ENCODE results near the gene KIF26A. TPM values are rescaled to one million over a fixed set of nuclear protein-coding genes. Genes with fewer than 3 reads are reported as not detected.

KIF26A gene
- total RNA-seq, 2 donors from 2014 or later: 1.6 to 13.9 TPM

- no peak for DNase-seq (ENCODE audit: low spot score)
- no peaks in the 10 kb centered on the region for H3K36me3 ChIP-seq
These were observed 36.0 kb upstream of the KIF26A start for GRCh38 chr14:104102282-104102914.

GRCh38 chr14:104103061-104103445 lies 35.3 kb upstream of the KIF26A start:
- WGBS: 87% methylated on average over 24 of the region's 26 CpGs
- Histone ChIP-seq H3K4me1 (replicated peaks) (peaks cover 3% of the 10 kb centered on the region), H3K9me3 (no peaks in the 10 kb centered on the region), H3K36me3 (no peaks in the 10 kb centered on the region), H3K27ac (no peak overlapping the region), H3K27me3 (replicated peaks; ENCODE audit: insufficient read depth) (no peaks in the 10 kb centered on the region), H3K4me3 (no peak overlapping the region)
- DNase-seq (ENCODE audit: low spot score): no peak
- TF ChIP-seq POLR2AphosphoS5 (IDR thresholded peaks at IDR 0.05) (no peak), POLR2A (IDR thresholded peaks at IDR 0.05) (no peak), CTCF (IDR thresholded peaks at IDR 0.05) (no peak)
- intact Hi-C loops (cut with DNase I): no loop called here

More at GRCh38 chr14:104102282-104102914, 36.0 kb upstream of the KIF26A start:
- intact Hi-C loops (cut with DNase I): no loop called here
- H3K9me3 ChIP-seq: no peaks in the 10 kb centered on the region
- H3K27ac ChIP-seq: no peak overlapping the region
- no peak overlapping the region for H3K4me3 ChIP-seq
- 89% methylated on average over 16 of the region's 16 CpGs for WGBS
- TF ChIP-seq POLR2A (IDR thresholded peaks at IDR 0.05) (no peak), CTCF (IDR thresholded peaks at IDR 0.05) (no peak), POLR2AphosphoS5 (IDR thresholded peaks at IDR 0.05) (no peak)
- H3K4me1 ChIP-seq (replicated peaks): peaks cover 3% of the 10 kb centered on the region
- H3K27me3 ChIP-seq (replicated peaks; ENCODE audit: insufficient read depth): no peaks in the 10 kb centered on the region

- WGBS: 68% methylated on average over 20 of the region's 23 CpGs
- H3K4me1 ChIP-seq (replicated peaks): peaks cover 3% of the 10 kb centered on the region
- H3K9me3 ChIP-seq: no peaks in the 10 kb centered on the region
- H3K27ac ChIP-seq: no peak overlapping the region
- DNase-seq (ENCODE audit: low spot score): no peak
- intact Hi-C loops (cut with DNase I): no loop called here
- no peaks in the 10 kb centered on the region for H3K36me3 ChIP-seq
- H3K4me3 ChIP-seq: no peak overlapping the region
- TF ChIP-seq CTCF (IDR thresholded peaks at IDR 0.05) (no peak), POLR2A (IDR thresholded peaks at IDR 0.05) (no peak), POLR2AphosphoS5 (IDR thresholded peaks at IDR 0.05) (no peak)
- no peaks in the 10 kb centered on the region for H3K27me3 ChIP-seq (replicated peaks; ENCODE audit: insufficient read depth)
These were observed 34.8 kb upstream of the KIF26A start for GRCh38 chr14:104103446-104104075.

- intact Hi-C loops (cut with DNase I): no loop called here
- Histone ChIP-seq H3K4me3 (no peak overlapping the region), H3K27ac (no peak overlapping the region), H3K36me3 (no peaks in the 10 kb centered on the region), H3K4me1 (replicated peaks) (peaks cover 3% of the 10 kb centered on the region), H3K9me3 (no peaks in the 10 kb centered on the region), H3K27me3 (replicated peaks; ENCODE audit: insufficient read depth) (no peaks in the 10 kb centered on the region)
- TF ChIP-seq POLR2A (IDR thresholded peaks at IDR 0.05): no peak
- no peak for TF ChIP-seq POLR2AphosphoS5 (IDR thresholded peaks at IDR 0.05)
- TF ChIP-seq CTCF (IDR thresholded peaks at IDR 0.05): no peak
- DNase-seq (ENCODE audit: low spot score): no peak
- WGBS: 54% methylated on average over 29 of the region's 35 CpGs
These were observed 34.1 kb upstream of the KIF26A start for GRCh38 chr14:104104076-104104901.

Measured in prostate gland (tissue), 2 donors.